Measurements from ENCODE around the gene POLG.

DNA sequence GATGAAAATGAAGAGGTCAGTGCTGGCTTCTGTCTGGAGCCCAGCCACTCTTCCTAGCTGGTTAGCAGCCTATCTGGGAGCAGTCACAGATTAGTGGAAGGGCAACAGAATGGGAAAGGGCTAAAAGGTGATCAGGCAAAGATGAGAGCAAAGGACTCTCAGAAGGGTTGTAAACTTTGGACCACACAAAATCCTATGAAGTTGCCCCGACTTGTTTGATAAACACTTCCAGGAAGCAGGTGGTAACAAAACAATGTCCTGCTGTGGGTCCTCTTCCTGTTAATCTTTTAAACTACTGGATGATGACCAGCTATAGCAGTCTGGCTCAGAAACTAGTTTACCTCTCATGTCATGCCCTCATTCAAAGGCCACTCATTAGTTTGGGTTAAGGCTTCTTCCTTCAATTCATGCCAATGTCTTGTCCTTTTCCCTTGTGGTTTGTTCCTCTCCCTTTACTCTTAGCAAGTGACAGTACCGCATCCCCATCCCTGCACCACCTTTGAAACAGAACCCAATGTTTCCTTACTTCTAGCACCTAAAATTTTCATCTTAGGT lies 19.2 kb downstream of the POLG start:
- TF ChIP-seq, protein P1, sequence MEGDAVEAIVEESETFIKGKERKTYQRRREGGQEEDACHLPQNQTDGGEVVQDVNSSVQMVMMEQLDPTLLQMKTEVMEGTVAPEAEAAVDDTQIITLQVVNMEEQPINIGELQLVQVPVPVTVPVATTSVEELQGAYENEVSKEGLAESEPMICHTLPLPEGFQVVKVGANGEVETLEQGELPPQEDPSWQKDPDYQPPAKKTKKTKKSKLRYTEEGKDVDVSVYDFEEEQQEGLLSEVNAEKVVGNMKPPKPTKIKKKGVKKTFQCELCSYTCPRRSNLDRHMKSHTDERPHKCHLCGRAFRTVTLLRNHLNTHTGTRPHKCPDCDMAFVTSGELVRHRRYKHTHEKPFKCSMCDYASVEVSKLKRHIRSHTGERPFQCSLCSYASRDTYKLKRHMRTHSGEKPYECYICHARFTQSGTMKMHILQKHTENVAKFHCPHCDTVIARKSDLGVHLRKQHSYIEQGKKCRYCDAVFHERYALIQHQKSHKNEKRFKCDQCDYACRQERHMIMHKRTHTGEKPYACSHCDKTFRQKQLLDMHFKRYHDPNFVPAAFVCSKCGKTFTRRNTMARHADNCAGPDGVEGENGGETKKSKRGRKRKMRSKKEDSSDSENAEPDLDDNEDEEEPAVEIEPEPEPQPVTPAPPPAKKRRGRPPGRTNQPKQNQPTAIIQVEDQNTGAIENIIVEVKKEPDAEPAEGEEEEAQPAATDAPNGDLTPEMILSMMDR (IDR thresholded peaks at IDR 0.05), result no peak
- no peak for TF ChIP-seq POLR2AphosphoS5 (IDR thresholded peaks at IDR 0.05)
